ENCODE measurements around the gene ADISSP. TPM values are rescaled to one million over a fixed set of nuclear protein-coding genes. Genes with fewer than 3 reads are reported as not detected.

Gene ADISSP
- total RNA-seq, 1 experiment from 2014 or later = 99.4 TPM

DNA sequence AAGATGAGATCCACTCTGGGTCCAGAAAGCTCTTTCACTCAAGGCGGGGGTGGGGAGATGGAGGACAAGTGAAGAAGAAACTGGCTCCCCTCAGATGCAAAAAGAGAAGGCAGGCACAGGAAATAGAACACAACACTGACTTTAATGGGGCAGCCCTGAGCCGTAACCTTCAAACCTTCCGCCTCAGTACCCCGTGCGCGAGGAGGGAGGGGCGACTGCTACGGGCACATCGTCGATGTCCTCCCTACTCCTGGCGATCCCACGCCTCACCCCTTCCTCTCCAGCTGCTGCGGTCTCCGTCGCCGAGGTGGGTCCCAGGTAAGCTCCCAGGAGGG lies 9.8 kb upstream of the ADISSP start:
- Histone ChIP-seq H3K9ac (ENCODE audit: low read length) (no peak overlapping the region), H3K27me3 (ENCODE audit: insufficient read depth, low read length) (no peaks in the 10 kb centered on the region), H3K36me3 (ENCODE audit: control insufficient read depth in 1 of 2, insufficient read depth in 2 of 2, low read length in 2 of 2) (no peaks in the 10 kb centered on the region), H4K20me1 (ENCODE audit: insufficient read depth) (no peaks in the 10 kb centered on the region), H3K4me3 (replicated peaks in 1 of 2; ENCODE audit: low read depth in 1 of 2, low read length in 2 of 2) (no peak overlapping the region), H3K4me2 (ENCODE audit: low read length) (no peak overlapping the region), H3K9me3 (ENCODE audit: control insufficient read depth in 1 of 2, insufficient read depth in 1 of 2, low read depth in 1 of 2, low read length in 2 of 2) (peaks cover 0 to 4% of the 10 kb centered on the region in 2 experiments; a peak in 1 of 4 replicates), H3K9me2 (ENCODE audit: insufficient read depth) (no peaks in the 10 kb centered on the region), H2AFZ (ENCODE audit: low read depth, low read length, poor library complexity, severe bottlenecking) (no peak overlapping the region), H3K79me2 (ENCODE audit: insufficient read depth, low read length) (no peaks in the 10 kb centered on the region), H3K4me1 (ENCODE audit: control insufficient read depth in 1 of 2, insufficient read depth in 2 of 2, low read length in 2 of 2) (peaks cover 0 to 7% of the 10 kb centered on the region in 2 experiments; a peak in 3 of 4 replicates), H3K27ac (ENCODE audit: low read depth, low read length) (no peak overlapping the region)
- ChIA-PET CTCF (interaction anchor here (0.8 kb wide), 1 partner anchor 41 kb away, joined by 3 read pairs; no protein-coding TSS in a partner anchor), POLR2A (no interaction called here), RAD21 (ENCODE audit: low non-redundant PET in 1 of 2, low total read pairs in 2 of 2, uncharacterized antibody in 2 of 2, unreplicated experiment in 2 of 2) (no interaction called here)
- no TSS peak for BruUV-seq (replicated peaks)
- DNase-seq (ENCODE audit: low read depth, low spot score) (no peak), ATAC-seq (no peak)
- TF ChIP-seq ELF1 (IDR thresholded peaks at IDR 0.05; ENCODE audit: borderline replicate concordance, low read depth) (no peak), EZH2phosphoT487 (IDR thresholded peaks at IDR 0.05; ENCODE audit: borderline replicate concordance) (no peak), ATF3 (IDR thresholded peaks at IDR 0.05) (no peak), TCF7L2 (IDR thresholded peaks at IDR 0.05; ENCODE audit: borderline replicate concordance, extremely low read depth, insufficient read depth, insufficient read length) (no peak), ZFX (IDR thresholded peaks at IDR 0.05) (no peak), MAX (IDR thresholded peaks at IDR 0.05) (no peak), RAD21 (IDR thresholded peaks at IDR 0.05; ENCODE audit: low read depth) (no peak), CBX3 (IDR thresholded peaks at IDR 0.05; ENCODE audit: low read depth) (no peak), ZNF274 (IDR thresholded peaks at IDR 0.05; ENCODE audit: low read depth, low read length) (no peak), SRF (IDR thresholded peaks at IDR 0.05; ENCODE audit: low read depth) (no peak), EGR1 (IDR thresholded peaks at IDR 0.05; ENCODE audit: low read depth) (no peak), REST (IDR thresholded peaks at IDR 0.05; ENCODE audit: low read depth) (no peak), FOSL1 (IDR thresholded peaks at IDR 0.05; ENCODE audit: low read depth) (no peak), JUND (IDR thresholded peaks at IDR 0.05) (no peak), CEBPB (IDR thresholded peaks at IDR 0.05; ENCODE audit: low read depth) (no peak), POLR2AphosphoS5 (IDR thresholded peaks at IDR 0.05; ENCODE audit: low read depth, low read length) (no peak), SP1 (IDR thresholded peaks at IDR 0.05; ENCODE audit: low read depth) (no peak), YY1 (IDR thresholded peaks at IDR 0.05; ENCODE audit: extremely low read depth, insufficient replicate concordance, low read depth, low read length) (no peak)
- TF ChIP-seq, protein P1, sequence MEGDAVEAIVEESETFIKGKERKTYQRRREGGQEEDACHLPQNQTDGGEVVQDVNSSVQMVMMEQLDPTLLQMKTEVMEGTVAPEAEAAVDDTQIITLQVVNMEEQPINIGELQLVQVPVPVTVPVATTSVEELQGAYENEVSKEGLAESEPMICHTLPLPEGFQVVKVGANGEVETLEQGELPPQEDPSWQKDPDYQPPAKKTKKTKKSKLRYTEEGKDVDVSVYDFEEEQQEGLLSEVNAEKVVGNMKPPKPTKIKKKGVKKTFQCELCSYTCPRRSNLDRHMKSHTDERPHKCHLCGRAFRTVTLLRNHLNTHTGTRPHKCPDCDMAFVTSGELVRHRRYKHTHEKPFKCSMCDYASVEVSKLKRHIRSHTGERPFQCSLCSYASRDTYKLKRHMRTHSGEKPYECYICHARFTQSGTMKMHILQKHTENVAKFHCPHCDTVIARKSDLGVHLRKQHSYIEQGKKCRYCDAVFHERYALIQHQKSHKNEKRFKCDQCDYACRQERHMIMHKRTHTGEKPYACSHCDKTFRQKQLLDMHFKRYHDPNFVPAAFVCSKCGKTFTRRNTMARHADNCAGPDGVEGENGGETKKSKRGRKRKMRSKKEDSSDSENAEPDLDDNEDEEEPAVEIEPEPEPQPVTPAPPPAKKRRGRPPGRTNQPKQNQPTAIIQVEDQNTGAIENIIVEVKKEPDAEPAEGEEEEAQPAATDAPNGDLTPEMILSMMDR (IDR thresholded peaks at IDR 0.05 in 2 of 3, conservative IDR thresholded peaks at IDR 0.05 in 1 of 3; ENCODE audit: borderline replicate concordance in 1 of 3, insufficient read depth in 1 of 3, low read depth in 2 of 3, low read length in 2 of 3) = no peak
- TF ChIP-seq, protein P2, sequence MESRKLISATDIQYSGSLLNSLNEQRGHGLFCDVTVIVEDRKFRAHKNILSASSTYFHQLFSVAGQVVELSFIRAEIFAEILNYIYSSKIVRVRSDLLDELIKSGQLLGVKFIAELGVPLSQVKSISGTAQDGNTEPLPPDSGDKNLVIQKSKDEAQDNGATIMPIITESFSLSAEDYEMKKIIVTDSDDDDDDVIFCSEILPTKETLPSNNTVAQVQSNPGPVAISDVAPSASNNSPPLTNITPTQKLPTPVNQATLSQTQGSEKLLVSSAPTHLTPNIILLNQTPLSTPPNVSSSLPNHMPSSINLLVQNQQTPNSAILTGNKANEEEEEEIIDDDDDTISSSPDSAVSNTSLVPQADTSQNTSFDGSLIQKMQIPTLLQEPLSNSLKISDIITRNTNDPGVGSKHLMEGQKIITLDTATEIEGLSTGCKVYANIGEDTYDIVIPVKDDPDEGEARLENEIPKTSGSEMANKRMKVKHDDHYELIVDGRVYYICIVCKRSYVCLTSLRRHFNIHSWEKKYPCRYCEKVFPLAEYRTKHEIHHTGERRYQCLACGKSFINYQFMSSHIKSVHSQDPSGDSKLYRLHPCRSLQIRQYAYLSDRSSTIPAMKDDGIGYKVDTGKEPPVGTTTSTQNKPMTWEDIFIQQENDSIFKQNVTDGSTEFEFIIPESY (IDR thresholded peaks at IDR 0.05; ENCODE audit: extremely low read depth, insufficient replicate concordance, low read length) = no peak
- intact Hi-C loops (cut with micrococcal nuclease) = no loop called here

Data from HCT116 (cell line).